Thyroid gland (tissue), 4 donors: ENCODE data around the gene ZNF516.

ENCODE experiments used
- POLR2A ChIP-seq, 2 donors: fragments of 450-650 bp; IDR thresholded peaks; one replicate each; pipeline ENCODE4 v1.6.1; 2017; ENCODE audit warnings: antibody characterized with exemption in 2 of 2, mild to moderate bottlenecking in 2 of 2, moderate library complexity in 1 of 2
- TF ChIP-seq, protein P1 (sequence below), 6 experiments: fragments of 200-600 bp in 3 of 6; fragments of 450-650 bp in 3 of 6; sonication (generic) in 3 of 6; IDR thresholded peaks; one replicate each; pipeline ENCODE4 v1.5.1; 2016 to 2019; ENCODE audit warnings: antibody characterized with exemption in 6 of 6, mild to moderate bottlenecking in 2 of 6, inconsistent platforms in 1 of 6, moderate library complexity in 1 of 6

DNA sequence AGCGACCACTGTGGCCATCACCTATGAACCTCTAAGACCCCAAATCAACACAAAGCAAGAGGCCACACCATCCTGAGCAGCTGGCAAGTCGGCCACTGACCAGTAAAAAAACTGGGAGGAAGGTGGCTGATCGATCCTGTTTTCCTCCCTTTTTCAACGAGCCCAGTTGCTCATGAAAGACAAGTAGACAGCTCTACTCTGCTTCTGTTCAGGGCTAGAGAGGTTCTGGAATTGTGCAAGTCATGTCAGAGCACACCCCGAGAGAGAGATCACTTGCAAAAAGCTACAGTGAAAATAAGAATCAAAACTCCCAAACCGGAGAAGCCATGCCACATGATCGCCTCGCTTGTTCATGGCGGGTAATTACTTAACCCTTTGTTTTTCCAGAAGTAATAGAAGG, 34.6 kb downstream of the ZNF516 start:
- TF ChIP-seq, protein P1, sequence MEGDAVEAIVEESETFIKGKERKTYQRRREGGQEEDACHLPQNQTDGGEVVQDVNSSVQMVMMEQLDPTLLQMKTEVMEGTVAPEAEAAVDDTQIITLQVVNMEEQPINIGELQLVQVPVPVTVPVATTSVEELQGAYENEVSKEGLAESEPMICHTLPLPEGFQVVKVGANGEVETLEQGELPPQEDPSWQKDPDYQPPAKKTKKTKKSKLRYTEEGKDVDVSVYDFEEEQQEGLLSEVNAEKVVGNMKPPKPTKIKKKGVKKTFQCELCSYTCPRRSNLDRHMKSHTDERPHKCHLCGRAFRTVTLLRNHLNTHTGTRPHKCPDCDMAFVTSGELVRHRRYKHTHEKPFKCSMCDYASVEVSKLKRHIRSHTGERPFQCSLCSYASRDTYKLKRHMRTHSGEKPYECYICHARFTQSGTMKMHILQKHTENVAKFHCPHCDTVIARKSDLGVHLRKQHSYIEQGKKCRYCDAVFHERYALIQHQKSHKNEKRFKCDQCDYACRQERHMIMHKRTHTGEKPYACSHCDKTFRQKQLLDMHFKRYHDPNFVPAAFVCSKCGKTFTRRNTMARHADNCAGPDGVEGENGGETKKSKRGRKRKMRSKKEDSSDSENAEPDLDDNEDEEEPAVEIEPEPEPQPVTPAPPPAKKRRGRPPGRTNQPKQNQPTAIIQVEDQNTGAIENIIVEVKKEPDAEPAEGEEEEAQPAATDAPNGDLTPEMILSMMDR (IDR thresholded peaks at IDR 0.05): no peak
- no peak for TF ChIP-seq POLR2A (IDR thresholded peaks at IDR 0.05)
